HCT116 (cell line): Measurements from ENCODE around the gene TUBB4B. TPM values are rescaled to one million over a fixed set of nuclear protein-coding genes. Genes with fewer than 3 reads are reported as not detected.

Experiments used
- ATAC-seq: fragments of 200-7000 bp; cut with Tn5 transposase; 2 replicates; pipeline ENCODE4 v1.9.1; 2020; ENCODE audit warnings: mild to moderate bottlenecking, moderate library complexity
- BruUV-seq: library from RNA; stranded (reverse); fragments of 400-500 nt; replicated peaks from 2 replicates; lab custom pipeline; 2021; lab: Mats Ljungman, UMichigan
- CTCF ChIA-PET: fragments of 300-600 bp; sonication (Branson Sonifier 250); formaldehyde crosslinking; loops from one replicate; lab custom pipeline; 2021; ENCODE audit warnings: antibody characterized with exemption; lab: Charles Lee
- POLR2A ChIA-PET: fragments of 300-600, 350-600 bp; sonication (Branson Sonifier 250); formaldehyde crosslinking; loops from one replicate; lab custom pipeline; 2021; ENCODE audit warnings: antibody characterized with exemption; lab: Charles Lee
- RAD21 ChIA-PET, 2 experiments: fragments of 300-600 bp; sonication (Branson Sonifier 250); formaldehyde crosslinking; loops; one replicate each; lab custom pipeline; 2023; ENCODE audit warnings: low total read pairs in 2 of 2; ENCODE audit not compliant: uncharacterized antibody in 2 of 2, unreplicated experiment in 2 of 2, low non-redundant PET in 1 of 2; lab: Charles Lee
- DNase-seq: peaks from one replicate; pipeline ENCODE4 v3.0.0-alpha.2; 2010; ENCODE audit warnings: low read depth, low spot score
- H2AFZ ChIP-seq: fragments of 200-600 bp; shearing (Covaris generic), sonication (generic); 2 replicates; pipeline ENCODE4 v1.6.1; 2017; ENCODE audit warnings: low read depth, mixed run types, mixed read lengths, antibody characterized with exemption, low read length; ENCODE audit not compliant: poor library complexity, severe bottlenecking
- H3K27ac ChIP-seq: 2 replicates; pipeline ENCODE4 v1.5.1; 2012; ENCODE audit warnings: low read depth, low read length
- H3K27me3 ChIP-seq: fragments of 200-600 bp; sonication (generic); 2 replicates; pipeline ENCODE4 v1.6.1; 2016; ENCODE audit warnings: mixed run types, low read length, mixed read lengths; ENCODE audit not compliant: insufficient read depth
- H3K36me3 ChIP-seq, 2 experiments: fragments of 200-500 bp in 1 of 2; fragments of 200-600 bp in 1 of 2; sonication (Bioruptor generic) in 1 of 2; sonication (generic) in 1 of 2; 2 replicates each; pipeline versions ENCODE4 v1.5.1 to v1.6.1; 2014 to 2016; ENCODE audit warnings: low read length in 2 of 2, inconsistent platforms in 1 of 2, mixed read lengths in 1 of 2, mixed run types in 1 of 2; ENCODE audit not compliant: insufficient read depth in 2 of 2, control insufficient read depth in 1 of 2
- H3K4me1 ChIP-seq, 2 experiments: fragments of 200-600 bp in 1 of 2; sonication (generic) in 1 of 2; 2 replicates each; pipeline versions ENCODE4 v1.5.1 to v1.6.1; 2012 to 2017; ENCODE audit warnings: low read length in 2 of 2, inconsistent platforms in 1 of 2, mild to moderate bottlenecking in 1 of 2, mixed read lengths in 1 of 2, mixed run types in 1 of 2, moderate library complexity in 1 of 2; ENCODE audit not compliant: insufficient read depth in 2 of 2, control insufficient read depth in 1 of 2
- H3K4me2 ChIP-seq: fragments of 200-600 bp; sonication (generic); 2 replicates; pipeline ENCODE4 v1.6.1; 2017; ENCODE audit warnings: mixed run types, low read length, mixed read lengths
- H3K4me3 ChIP-seq, 2 experiments: fragments of 200-600 bp in 1 of 2; sonication (generic) in 1 of 2; replicated peaks in 1 of 2; 2 replicates each; pipeline ENCODE4 v1.5.1; 2011 to 2016; ENCODE audit warnings: low read length in 2 of 2, control low read depth in 1 of 2, low read depth in 1 of 2, mild to moderate bottlenecking in 1 of 2, mixed read lengths in 1 of 2, mixed run types in 1 of 2
- H3K79me2 ChIP-seq: fragments of 200-600 bp; sonication (generic); 2 replicates; pipeline ENCODE4 v1.6.1; 2017; ENCODE audit warnings: mild to moderate bottlenecking, mixed run types, low read length, moderate library complexity, mixed read lengths; ENCODE audit not compliant: insufficient read depth
- H3K9ac ChIP-seq: fragments of 200-600 bp; sonication (generic); 2 replicates; pipeline ENCODE4 v1.6.1; 2016; ENCODE audit warnings: low read length, mixed read lengths
- H3K9me2 ChIP-seq: fragments of 200-600 bp; sonication (generic), shearing (Covaris generic); 2 replicates; pipeline ENCODE4 v1.6.1; 2017; ENCODE audit warnings: mixed run types, mild to moderate bottlenecking, moderate library complexity; ENCODE audit not compliant: insufficient read depth
- H3K9me3 ChIP-seq, 2 experiments: fragments of 200-500 bp in 1 of 2; fragments of 200-600 bp in 1 of 2; sonication (Bioruptor generic) in 1 of 2; sonication (generic) in 1 of 2; 2 replicates each; pipeline ENCODE4 v1.6.1; 2014 to 2017; ENCODE audit warnings: low read length in 2 of 2, mixed read lengths in 2 of 2, inconsistent platforms in 1 of 2, low read depth in 1 of 2, mild to moderate bottlenecking in 1 of 2, mixed run types in 1 of 2, moderate library complexity in 1 of 2; ENCODE audit not compliant: control insufficient read depth in 1 of 2, insufficient read depth in 1 of 2
- H4K20me1 ChIP-seq: fragments of 200-600 bp; sonication (generic), shearing (Covaris generic); 2 replicates; pipeline ENCODE4 v1.6.1; 2017; ENCODE audit warnings: mixed run types, mild to moderate bottlenecking, moderate library complexity; ENCODE audit not compliant: insufficient read depth
- CBX3 ChIP-seq: IDR thresholded peaks from 2 replicates; pipeline ENCODE4 v1.6.1; 2012; ENCODE audit warnings: low read depth
- EGR1 ChIP-seq: IDR thresholded peaks from 2 replicates; pipeline ENCODE4 v1.6.1; 2012; ENCODE audit warnings: low read depth
- ELF1 ChIP-seq: IDR thresholded peaks from 2 replicates; pipeline ENCODE4 v1.6.1; 2012; ENCODE audit warnings: low read depth, borderline replicate concordance
- FOSL1 ChIP-seq: IDR thresholded peaks from 2 replicates; pipeline ENCODE4 v1.6.1; 2012; ENCODE audit warnings: low read depth
- JUND ChIP-seq: IDR thresholded peaks from 2 replicates; pipeline ENCODE4 v1.6.1; 2012
- MAX ChIP-seq: IDR thresholded peaks from 2 replicates; pipeline ENCODE4 v1.6.1; 2012
- POLR2A ChIP-seq: IDR thresholded peaks from 2 replicates; pipeline ENCODE4 v1.7.0; 2011; ENCODE audit warnings: borderline replicate concordance; ENCODE audit not compliant: insufficient read depth, insufficient read length; ENCODE audit errors: extremely low read depth
- POLR2AphosphoS5 ChIP-seq: IDR thresholded peaks from 2 replicates; pipeline ENCODE4 v1.6.1; 2011; ENCODE audit warnings: mild to moderate bottlenecking, low read depth, low read length, moderate library complexity
- RAD21 ChIP-seq: IDR thresholded peaks from 2 replicates; pipeline ENCODE4 v1.6.1; 2012; ENCODE audit warnings: low read depth, mild to moderate bottlenecking
- SRF ChIP-seq: IDR thresholded peaks from 2 replicates; pipeline ENCODE4 v1.6.1; 2012; ENCODE audit warnings: low read depth
- TCF7L2 ChIP-seq: IDR thresholded peaks from 2 replicates; pipeline ENCODE4 v1.7.0; 2011; ENCODE audit warnings: borderline replicate concordance, inconsistent platforms; ENCODE audit not compliant: insufficient read depth, insufficient read length; ENCODE audit errors: extremely low read depth
- intact Hi-C: fragments of 100-400 bp; cut with micrococcal nuclease; formaldehyde crosslinking; loops from 2 replicates; pipeline ENCODE4 v1.10.0; 2022
- total RNA-seq: library from RNA; stranded (reverse); gene quantifications from one replicate; pipeline ENCODE4 v1.2.1, GENCODE V29; 2021; ENCODE audit not compliant: unreplicated experiment

Gene TUBB4B
- total RNA-seq, 1 experiment from 2014 or later, result 502 TPM

GRCh38 chr9:137251194-137251461 is 10.0 kb downstream of the TUBB4B start, which contains the start of gene STPG3 (continued):
- TF ChIP-seq POLR2A (no peak), SRF (no peak), TCF7L2 (no peak), RAD21 (no peak), POLR2AphosphoS5 (no peak), CBX3 (no peak)

- intact Hi-C loops, result no loop called here
- no peaks in the 10 kb centered on the region for H3K9me3 ChIP-seq
- ChIA-PET RAD21 (no interaction called here), POLR2A (interaction anchor here (0.9 to 5.9 kb wide), 2 partner anchors 9 to 11 kb away, joined by 3 to 39 read pairs; partner anchors contain the start of gene TUBB4B), CTCF (no interaction called here)
- H3K4me2 ChIP-seq, result no peak overlapping the region
- no peak overlapping the region for H3K4me3 ChIP-seq
- H3K4me1 ChIP-seq, result peaks cover 21 to 39% of the 10 kb centered on the region in 2 experiments
- no peaks in the 10 kb centered on the region for H3K9me2 ChIP-seq
- ATAC-seq (no peak), DNase-seq (no peak)
- H3K27me3 ChIP-seq, result no peaks in the 10 kb centered on the region
- H4K20me1 ChIP-seq, result no peaks in the 10 kb centered on the region
- BruUV-seq, result no TSS peak
- peaks cover 0 to 8% of the 10 kb centered on the region in 2 experiments; a peak in 2 of 4 replicates for H3K36me3 ChIP-seq
- H3K27ac ChIP-seq, result peak overlapping the region; percentile 29; the same call in 1 of the 2 replicates
- H3K9ac ChIP-seq, result no peak overlapping the region
- H3K79me2 ChIP-seq, result peaks cover 15% of the 10 kb centered on the region
- no peak overlapping the region for H2AFZ ChIP-seq
- TF ChIP-seq POLR2AphosphoS5 (no peak), MAX (no peak), ELF1 (no peak), CBX3 (no peak), EGR1 (no peak), FOSL1 (no peak), JUND (no peak)
Measured at GRCh38 chr9:137251490-137252268, 10.6 kb downstream of the TUBB4B start.
